ENCODE measurements around the gene FHL2. TPM values are rescaled to one million over a fixed set of nuclear protein-coding genes. Genes with fewer than 3 reads are reported as not detected.
"Not testable (repeated sequence)": the region's sequence is repeated elsewhere in the genome, so short reads cannot be mapped to it uniquely, and the experiment has no call there.

FHL2 gene
- polyA plus RNA-seq, 4 donors, result 29.1 to 37.9 (median 34.5) TPM

DNA sequence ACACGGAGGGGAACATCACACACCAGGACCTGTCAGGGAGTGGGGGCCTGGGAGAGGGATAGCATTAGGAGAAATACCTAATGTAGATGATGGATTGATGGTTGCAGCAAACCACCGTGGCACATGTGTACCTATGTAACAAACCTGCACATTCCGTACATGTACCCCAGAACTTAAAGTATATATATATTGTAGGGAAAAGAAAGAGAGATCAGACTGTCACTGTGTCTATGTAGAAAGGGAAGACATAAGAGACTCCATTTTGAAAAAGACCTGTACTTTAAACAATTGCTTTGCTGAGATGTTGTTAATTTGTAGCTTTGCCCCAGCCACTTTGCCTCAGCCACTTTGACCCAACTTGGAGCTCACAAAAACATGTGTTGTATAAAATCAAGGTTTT, 26.0 kb upstream of the FHL2 start:
- DNase-seq (ENCODE audit: low read depth in 4 of 4, low spot score in 3 of 4), result not testable (repeated sequence)

- DNase-seq (ENCODE audit: low read depth in 4 of 4, low spot score in 3 of 4), result no peak
Observed at GRCh38 chr2:105422801-105423200, 23.9 kb upstream of the FHL2 start.

GRCh38 chr2:105421053-105421452, 22.2 kb upstream of the FHL2 start:
- no peak for DNase-seq (ENCODE audit: low read depth in 4 of 4, low spot score in 3 of 4)

- no peak for DNase-seq (ENCODE audit: low read depth in 4 of 4, low spot score in 3 of 4)
Observed at GRCh38 chr2:105418522-105418921, 19.7 kb upstream of the FHL2 start.

DNA sequence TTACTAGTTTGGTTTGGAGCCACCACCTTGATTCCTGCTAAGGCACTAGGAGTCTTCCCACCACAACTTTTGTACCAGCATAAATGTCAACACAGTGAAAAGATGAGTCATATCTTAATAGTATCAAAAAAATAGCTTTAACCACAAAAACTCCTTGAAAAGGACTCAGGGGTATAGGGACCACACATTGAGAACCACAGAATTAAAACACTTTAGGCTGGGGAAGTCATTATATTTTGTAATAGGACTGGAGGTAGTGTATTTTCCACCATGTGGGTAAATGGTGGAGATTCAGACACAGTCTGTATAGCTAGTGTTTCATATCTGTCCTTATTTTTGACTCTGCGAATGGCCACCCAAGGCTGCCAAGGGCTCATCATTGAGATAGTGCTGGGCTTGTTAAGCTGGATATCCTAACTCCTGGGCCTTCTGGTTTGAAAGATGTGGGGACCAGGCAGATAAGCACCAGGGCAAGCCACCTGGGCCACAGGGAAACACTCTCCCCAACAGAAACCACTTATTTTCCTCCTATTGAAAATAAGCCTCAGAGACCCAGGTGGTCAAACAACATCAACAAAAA, 19.1 kb upstream of the FHL2 start:
- no peak for DNase-seq (ENCODE audit: low read depth in 4 of 4, low spot score in 3 of 4)

- DNase-seq (ENCODE audit: low read depth in 4 of 4, low spot score in 3 of 4), result no peak
Observed at GRCh38 chr2:105416156-105416555, 17.3 kb upstream of the FHL2 start.

GRCh38 chr2:105415007-105415406, 16.2 kb upstream of the FHL2 start:
- DNase-seq (ENCODE audit: low read depth in 4 of 4, low spot score in 3 of 4), result no peak

DNA sequence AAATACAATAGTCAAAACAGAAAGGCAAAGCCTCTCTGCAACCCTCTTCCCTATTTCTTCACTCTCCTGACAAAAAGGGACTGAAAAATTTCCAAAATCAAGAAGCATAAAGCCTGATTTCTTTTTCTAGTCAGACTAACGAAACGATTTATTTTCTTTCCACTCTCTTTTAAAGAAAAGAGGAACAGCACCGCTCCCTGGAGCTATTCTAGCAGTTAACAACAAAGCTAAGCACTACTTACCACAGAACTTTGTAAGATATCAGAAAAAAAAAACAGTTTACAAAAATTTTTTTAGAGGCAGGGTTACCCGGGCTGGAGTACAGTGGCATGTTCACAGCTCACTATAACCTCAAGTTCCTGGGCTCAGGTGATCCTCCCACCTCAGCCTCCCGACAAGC, 14.4 kb upstream of the FHL2 start:
- no peak for DNase-seq (ENCODE audit: low read depth in 4 of 4, low spot score in 3 of 4)

DNA sequence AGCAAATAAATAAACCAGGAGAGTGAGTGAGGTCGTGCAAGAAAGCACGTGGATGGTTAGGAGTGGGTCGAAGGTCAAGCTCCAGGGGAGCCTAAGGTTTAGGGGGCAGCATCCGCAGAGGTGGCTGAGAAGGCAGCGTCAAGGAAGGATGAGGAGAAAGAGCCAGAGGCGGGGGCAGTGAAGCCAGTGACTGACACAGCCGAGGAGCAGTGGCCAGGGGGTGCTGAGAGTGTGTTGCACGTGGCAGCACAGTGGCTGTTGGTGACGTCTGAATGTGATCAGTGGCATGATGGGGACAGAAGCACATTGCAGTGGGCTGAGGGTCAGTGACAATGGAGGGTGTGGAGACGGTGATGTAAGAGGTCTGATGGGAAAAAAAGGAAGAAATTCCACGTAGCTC, 13.7 kb upstream of the FHL2 start:
- DNase-seq (ENCODE audit: low read depth in 4 of 4, low spot score in 3 of 4), result no peak

DNA sequence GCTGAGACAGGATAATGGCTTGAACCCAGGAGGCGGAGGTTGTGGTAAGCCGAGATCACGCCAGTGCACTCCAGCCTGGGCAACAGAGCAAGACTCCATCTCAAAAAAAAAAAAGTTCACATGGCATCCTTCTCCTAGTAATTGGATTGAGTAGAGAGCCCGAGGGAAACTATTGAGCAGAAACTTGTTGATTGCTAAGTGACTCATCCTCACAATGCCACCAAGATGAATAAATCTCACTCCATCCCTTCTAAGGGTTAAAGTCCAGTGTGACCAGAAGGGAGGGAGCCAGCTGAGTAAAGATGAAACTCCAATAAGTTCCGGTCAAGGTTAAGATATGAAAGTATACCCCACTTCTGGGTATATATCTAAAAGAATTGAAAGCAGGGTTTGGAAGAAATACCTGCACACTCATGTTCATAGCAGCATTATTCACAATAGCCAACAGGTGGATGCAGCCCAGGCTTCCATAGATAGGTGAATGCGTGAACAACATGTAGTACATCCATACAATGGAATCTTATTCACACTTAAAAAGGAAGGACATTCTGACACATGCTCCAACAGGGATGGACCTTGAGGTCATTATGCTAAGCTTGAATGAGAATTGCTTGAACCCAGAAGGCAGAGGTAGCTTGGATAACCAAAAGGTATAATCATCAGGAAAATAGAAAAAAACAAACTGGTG, 13.0 kb upstream of the FHL2 start:
- DNase-seq (ENCODE audit: low read depth in 4 of 4, low spot score in 3 of 4), result no peak

- no peak for DNase-seq (ENCODE audit: low read depth in 4 of 4, low spot score in 3 of 4)
Observed at GRCh38 chr2:105410554-105410953, 11.7 kb upstream of the FHL2 start.

DNA sequence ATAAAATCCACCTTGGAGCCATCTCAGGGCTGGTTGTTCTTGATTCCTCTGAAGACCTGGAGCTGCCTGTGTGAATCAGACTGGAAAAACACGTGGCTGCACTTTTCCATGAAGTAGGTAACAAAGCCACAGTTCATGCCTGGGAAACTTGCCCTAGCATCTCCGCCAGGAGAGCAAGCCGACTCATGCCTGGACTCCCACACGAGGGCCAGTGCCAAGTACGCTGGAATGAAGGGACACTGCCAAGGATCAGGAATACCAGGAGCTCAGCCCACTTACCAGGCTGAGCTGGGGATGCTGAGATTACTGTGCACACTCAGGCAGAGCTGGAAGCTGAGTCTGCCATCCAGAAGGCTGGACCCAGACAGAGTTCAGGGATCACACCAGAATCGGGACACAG, 10.9 kb upstream of the FHL2 start:
- DNase-seq (ENCODE audit: low read depth in 4 of 4, low spot score in 3 of 4), result no peak

GRCh38 chr2:105407946-105408743, 9.3 kb upstream of the FHL2 start:
- no peak for DNase-seq (ENCODE audit: low read depth in 4 of 4, low spot score in 3 of 4)

DNA sequence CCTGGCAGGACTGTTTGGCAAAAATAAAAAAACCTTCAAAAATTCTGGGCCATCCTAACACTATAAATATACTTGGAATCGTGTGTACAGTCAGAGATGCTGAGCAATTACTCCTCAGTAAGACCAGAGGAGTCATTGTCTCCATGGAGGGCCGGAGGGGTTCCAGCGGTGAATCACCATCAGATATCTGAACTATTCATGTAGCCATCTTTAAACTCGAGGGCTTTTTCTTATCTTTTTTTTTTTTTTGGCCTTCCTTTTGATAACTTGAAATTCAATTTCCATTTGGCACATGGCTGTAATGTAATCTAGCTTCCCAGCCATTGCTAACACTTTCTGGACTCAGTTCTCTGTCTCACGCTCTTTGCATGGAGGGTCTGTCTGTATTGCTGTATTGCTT, 7.4 kb upstream of the FHL2 start:
- DNase-seq (ENCODE audit: low read depth in 4 of 4, low spot score in 3 of 4), result no peak

DNA sequence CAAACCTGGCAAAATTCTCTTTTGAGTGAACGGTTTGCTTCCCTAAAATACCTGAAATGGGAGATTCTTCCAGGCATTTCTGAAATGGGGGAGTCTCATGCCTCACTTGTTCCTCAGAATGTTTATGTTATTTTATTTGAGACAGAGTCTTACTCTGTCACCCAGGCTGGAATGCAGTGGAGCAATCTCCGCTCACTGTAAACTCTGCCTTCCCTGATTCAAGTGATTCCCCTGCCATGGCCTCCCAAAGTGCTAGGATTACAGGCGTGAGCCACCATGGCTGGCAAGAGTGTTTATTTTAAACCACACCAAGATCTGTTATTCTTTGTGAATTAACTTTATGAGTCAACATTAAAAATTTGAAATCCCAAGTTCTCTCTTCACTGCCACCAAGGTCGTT, 6.4 kb upstream of the FHL2 start:
- no peak for DNase-seq (ENCODE audit: low read depth in 4 of 4, low spot score in 3 of 4)

DNA sequence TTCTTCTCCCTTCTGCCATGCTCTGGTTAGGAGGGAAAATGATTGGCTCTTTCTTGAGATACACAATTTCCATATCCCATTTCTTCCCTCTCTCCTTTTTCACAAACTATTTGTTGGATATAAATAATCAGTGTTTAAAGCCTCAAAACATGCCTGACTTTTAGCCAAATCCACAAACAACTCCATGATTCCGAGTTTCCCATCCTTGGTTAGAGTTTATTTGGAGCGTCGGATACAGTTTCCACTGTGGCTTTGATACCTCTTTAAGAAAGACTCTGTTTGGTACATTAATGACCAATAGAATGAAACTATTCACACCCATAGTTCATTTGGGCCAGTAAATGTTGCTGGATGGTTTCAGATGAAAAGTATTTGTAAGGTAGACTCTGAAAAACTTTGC, 5.9 kb upstream of the FHL2 start:
- no peak for DNase-seq (ENCODE audit: low read depth in 4 of 4, low spot score in 3 of 4)

DNA sequence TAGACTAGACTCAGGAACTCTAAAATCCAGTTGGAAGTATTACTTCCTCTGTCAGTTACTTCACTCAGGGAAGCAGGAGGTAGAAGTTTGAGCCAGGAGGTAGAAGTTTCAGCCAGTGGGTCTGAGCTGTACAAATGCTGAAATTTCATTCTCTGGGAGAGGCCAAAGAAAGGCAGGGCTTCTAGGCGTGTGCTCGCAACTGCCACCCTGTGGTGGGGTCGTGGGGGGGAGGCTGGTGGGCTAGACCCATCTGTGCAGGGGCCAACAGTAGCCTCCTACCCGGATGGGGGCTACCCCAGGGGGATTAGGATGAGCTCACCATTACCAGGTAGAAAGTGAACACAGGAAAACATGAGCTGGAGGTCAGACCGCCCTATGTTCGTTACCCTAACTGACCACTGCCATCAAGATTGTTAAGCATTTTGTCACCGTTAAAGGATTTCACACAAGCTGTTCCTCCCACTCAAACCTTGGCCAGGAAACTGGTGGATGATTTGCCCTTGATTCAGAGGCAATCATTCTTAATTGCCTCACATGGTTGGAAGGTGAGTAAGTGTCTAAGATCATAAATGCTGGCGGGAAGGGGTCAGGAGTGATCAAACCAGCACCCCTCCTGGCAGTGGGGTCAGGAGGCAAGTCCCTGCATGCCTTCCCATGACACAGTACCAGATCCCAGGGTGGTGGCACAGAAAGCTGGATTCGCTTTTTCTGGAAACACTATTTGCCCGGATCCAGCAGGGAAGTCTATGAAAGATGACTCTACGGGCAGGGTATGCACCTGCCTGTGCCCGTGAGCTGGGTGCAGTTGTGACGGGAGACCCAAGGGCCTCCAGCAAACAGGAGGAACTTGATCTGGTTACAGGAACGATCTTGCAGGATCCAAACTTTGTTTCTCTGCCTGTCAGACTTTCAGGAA, 5.2 kb upstream of the FHL2 start:
- no peak for DNase-seq (ENCODE audit: low read depth in 4 of 4, low spot score in 3 of 4)

GRCh38 chr2:105403241-105403782, 4.5 kb upstream of the FHL2 start:
- DNase-seq (ENCODE audit: low read depth in 4 of 4, low spot score in 3 of 4), result no peak

GRCh38 chr2:105402809-105403208, 4.0 kb upstream of the FHL2 start:
- DNase-seq (ENCODE audit: low read depth in 4 of 4, low spot score in 3 of 4), result no peak

GRCh38 chr2:105401867-105402266, 3.0 kb upstream of the FHL2 start:
- no peak for DNase-seq (ENCODE audit: low read depth in 4 of 4, low spot score in 3 of 4)

GRCh38 chr2:105400138-105400540, 1.3 kb upstream of the FHL2 start:
- DNase-seq (ENCODE audit: low read depth in 4 of 4, low spot score in 3 of 4), result no peak
